WI38 (cell line): ENCODE results near the gene DDIT4L.
A peak's percentile ranks its signal among the peaks of the same experiment; 100 is the strongest.

Experiments
- H3K4me3 ChIP-seq: 2 replicates; pipeline ENCODE4 v1.5.1; 2011; ENCODE audit warnings: low read depth, mild to moderate bottlenecking, control low read depth, low read length
- TF ChIP-seq, protein P1 (sequence below): IDR thresholded peaks from 2 replicates; pipeline ENCODE4 v1.5.1; 2012; ENCODE audit warnings: low read depth, mild to moderate bottlenecking, control low read depth, low read length

Gene DDIT4L, protein sequence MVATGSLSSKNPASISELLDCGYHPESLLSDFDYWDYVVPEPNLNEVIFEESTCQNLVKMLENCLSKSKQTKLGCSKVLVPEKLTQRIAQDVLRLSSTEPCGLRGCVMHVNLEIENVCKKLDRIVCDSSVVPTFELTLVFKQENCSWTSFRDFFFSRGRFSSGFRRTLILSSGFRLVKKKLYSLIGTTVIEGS

DNA sequence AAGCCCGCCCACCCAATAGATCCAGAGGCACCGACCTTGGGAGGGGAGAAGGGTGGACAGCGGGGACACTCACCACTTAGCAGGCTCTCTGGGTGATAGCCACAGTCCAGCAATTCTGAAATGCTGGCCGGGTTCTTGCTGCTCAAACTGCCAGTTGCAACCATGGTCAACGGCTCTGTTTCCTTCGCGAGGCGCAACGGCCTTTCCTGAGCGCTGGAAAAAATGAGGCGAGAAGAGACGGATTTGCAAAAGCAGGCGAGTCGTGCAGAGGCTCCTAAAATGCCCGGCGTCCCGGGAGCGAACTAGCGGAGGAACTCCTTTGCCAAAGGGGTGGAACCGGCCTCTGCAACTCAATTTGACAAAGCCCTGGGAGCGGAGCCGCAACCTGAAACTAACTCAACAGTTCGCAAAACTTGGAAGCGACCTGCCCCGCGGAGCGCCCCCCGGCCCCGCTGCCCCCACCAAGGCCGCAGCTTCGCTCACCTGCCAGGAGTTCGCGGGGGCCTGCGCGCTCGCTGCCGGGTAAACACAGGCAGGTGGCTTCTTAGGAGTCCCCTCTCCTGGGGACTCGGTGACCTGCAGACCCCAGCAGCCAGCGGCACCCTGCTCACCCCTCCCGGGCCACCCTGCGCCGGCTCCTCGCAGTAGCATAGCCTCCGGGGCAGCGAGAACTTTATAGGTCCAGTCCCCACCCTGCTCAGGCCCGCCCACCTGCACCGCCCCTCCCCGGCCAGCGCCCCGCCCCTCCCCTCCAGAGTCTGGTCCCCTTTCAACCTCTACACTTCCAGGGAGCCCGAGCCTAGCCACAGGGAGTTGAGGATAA is at the start of gene DDIT4L:
TSS of gene DDIT4L (minus strand) at position 649 of the 823 bp plus-strand sequence. CDS start at position 164, 485 bp downstream.
- TF ChIP-seq, protein P1, sequence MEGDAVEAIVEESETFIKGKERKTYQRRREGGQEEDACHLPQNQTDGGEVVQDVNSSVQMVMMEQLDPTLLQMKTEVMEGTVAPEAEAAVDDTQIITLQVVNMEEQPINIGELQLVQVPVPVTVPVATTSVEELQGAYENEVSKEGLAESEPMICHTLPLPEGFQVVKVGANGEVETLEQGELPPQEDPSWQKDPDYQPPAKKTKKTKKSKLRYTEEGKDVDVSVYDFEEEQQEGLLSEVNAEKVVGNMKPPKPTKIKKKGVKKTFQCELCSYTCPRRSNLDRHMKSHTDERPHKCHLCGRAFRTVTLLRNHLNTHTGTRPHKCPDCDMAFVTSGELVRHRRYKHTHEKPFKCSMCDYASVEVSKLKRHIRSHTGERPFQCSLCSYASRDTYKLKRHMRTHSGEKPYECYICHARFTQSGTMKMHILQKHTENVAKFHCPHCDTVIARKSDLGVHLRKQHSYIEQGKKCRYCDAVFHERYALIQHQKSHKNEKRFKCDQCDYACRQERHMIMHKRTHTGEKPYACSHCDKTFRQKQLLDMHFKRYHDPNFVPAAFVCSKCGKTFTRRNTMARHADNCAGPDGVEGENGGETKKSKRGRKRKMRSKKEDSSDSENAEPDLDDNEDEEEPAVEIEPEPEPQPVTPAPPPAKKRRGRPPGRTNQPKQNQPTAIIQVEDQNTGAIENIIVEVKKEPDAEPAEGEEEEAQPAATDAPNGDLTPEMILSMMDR, result no peak
- peak within 1 kb of the TSS; percentile 37 for H3K4me3 ChIP-seq

DNA sequence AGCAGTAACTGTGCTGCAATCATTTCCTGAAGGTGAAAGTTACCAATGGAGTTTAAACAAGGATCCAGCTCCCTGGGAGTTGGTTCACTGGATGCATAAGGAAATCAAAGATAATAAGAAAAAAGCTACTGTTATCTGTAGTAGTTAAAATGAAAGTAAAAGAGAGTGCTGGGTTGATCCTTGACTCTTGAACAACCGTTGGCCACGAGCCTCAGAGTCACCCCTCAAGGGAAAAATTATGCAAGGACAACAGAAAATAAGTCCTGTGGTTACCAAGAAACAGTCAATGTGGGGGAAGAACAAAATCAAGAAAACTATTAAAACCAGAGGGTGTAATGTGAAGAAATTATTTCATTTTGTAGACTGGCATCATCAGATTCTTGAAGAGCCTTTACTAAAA is 49.7 kb upstream of the DDIT4L start:
- TF ChIP-seq, protein P1, result no peak
- H3K4me3 ChIP-seq, result no peak overlapping the region

DNA sequence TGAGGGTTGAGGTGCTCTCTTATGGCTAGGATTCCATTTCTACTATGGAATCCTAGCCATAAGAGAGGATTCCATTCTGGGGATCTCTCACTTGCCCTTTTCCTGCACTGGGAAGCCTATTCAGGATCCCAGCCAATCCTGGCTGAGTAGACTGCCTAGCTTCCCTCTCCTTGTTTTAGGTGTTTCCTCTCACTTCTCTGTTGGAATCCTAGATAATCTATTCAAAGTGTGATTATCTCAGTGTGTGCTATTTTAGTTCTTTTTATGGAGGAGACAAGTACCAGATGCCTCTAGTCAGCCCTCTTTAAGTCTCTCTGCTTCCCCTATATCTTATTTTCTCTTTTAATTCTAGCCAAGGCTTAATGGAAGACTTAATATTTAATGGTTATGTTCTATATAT is 34.5 kb upstream of the DDIT4L start:
- TF ChIP-seq, protein P1, result no peak

DNA sequence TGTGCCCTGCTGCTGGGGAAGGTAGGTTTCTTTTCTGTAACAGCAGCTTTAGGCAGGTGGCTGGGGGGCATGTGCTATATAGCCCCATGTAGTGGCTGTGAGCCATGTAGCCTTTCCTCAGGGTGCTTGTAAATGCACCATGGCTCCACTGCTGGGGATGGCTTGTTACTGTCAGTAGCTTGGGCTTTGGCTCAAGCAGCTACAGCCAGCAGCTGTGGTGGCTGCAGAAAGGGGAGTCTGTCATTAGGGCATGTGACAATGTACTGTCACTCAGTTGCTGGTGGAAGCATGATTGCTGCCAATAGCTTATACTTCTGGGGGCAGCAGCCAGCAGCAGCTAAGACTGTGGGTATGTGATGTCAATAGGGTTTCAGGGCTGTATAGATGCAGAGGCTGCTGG is 33.9 kb upstream of the DDIT4L start:
- TF ChIP-seq, protein P1, result no peak
- no peak overlapping the region for H3K4me3 ChIP-seq

More for the DNA sequence above, 34.5 kb upstream of the DDIT4L start:
- H3K4me3 ChIP-seq, result no peak overlapping the region

DNA sequence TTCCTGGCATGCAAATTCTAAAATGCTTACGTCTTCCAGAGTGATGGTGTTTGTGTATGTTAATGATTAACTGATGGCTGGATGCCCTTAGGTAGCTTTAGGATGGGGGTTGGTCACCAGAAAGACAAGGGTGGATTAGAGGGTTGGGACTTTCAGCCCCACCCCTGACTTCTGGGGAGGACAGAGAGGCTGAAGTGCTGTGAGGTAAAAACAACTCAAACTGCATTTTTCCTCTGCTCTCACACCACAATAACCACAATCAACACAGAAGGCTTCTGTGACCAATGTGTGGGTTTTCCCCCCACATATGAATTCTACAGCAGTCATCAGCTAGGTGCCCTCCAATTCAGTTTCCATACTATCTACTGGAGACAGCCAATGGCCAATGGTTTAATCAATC is 18.7 kb upstream of the DDIT4L start:
- no peak overlapping the region for H3K4me3 ChIP-seq
- TF ChIP-seq, protein P1, result no peak

DNA sequence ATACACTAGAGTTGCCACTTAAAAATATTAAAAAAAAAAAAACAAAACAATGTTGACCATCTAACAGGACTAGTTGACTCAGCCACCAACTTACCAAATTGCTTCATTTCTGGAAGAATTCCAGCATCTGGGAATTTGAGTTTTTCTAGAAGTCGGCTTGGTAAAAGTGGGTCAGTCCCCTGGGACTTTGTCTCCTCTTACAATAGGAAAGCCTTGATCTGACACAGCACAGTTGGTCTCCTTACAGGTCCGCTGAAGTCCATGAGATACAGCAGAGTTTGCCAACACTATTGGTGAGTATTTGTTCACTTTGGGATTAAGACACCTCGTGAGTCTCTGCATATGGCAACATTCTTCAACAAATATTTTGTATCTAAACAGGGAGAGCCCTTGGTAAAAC is 18.2 kb upstream of the DDIT4L start:
- TF ChIP-seq, protein P1, result no peak
- H3K4me3 ChIP-seq, result no peak overlapping the region

DNA sequence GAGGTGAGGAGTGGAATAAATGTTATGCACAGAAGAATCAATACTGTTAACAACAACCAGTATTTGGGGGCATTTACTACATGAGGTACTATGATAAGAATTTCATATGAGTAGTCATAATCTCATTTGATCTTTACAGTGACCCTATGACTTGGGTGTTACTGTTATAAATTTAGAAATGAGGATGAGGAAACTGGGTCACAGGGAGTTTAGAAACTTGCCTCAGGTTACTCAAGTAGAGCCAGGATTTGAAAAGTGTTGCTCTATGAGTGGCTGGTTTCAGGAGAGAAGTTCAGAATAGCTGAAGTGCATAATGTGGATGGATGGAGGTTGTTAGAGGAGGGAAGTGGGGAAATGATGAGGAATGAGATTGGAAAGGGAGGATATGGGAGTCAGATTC is 16.6 kb upstream of the DDIT4L start:
- H3K4me3 ChIP-seq, result no peak overlapping the region
- TF ChIP-seq, protein P1, result no peak
